Measurements from ENCODE around the gene PTPN11. TPM values are rescaled to one million over a fixed set of nuclear protein-coding genes. Genes with fewer than 3 reads are reported as not detected.

The PTPN11 gene
- total and polyA plus RNA-seq, 2 of the 8 experiments (the other 6 are each of a cell fraction or from before 2014, with no cell fraction given): 28.3 to 133 TPM

DNA sequence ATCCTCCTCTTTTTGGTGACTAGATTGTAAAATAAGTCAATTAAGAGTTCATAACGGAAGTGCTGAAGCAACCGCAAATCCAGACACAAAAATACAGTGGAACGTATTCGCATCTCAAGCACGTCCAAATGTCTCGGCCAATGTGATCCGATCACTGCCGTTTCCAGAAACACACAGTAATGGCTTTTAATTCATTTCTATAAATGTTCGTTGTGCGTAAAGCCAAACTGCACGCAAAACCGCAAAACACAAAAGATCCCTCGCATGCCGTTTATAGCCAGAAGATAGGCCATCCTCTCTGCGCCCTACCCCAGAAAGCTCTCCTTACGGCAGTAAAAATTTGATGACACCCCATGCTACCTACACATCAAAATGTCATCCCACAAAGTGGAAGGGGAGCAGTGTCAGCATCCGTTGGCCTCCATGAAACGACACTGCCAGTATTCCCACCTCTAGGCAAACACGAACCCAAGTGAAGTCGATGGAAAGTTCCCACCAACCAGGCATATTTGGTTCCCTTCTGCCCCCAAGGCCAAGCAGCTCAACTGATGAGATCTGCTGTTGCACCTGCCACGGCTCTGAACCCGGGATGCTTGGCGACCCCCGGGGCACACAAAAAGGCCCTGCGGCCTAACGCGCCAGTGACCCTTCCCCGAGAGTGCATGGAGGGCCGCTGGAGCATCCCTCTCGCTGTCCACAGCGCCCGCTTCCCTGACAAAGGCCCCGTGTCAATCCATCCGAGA is 37.9 kb upstream of the PTPN11 start:
- Histone ChIP-seq H3K4me1 (replicated peaks in 1 of 4; ENCODE audit: control insufficient read depth in 3 of 4, insufficient read depth in 4 of 4, low read length in 3 of 4) (peaks cover 0 to 8% (median 2%) of the 10 kb centered on the region in 4 experiments; a peak in 5 of 7 replicates), H3K79me2 (ENCODE audit: control insufficient read depth in 1 of 2, insufficient read depth in 2 of 2, low read length in 2 of 2) (peaks cover 0 to 46% of the 10 kb centered on the region in 2 experiments; a peak in 3 of 4 replicates), H4K5ac (ENCODE audit: insufficient read length, low read depth, low read length) (no peak overlapping the region), H2BK5ac (ENCODE audit: low read depth, low read length) (no peak overlapping the region), H3K27ac (ENCODE audit: low read depth, low read length) (no peak overlapping the region), H3K79me1 (ENCODE audit: low read depth, low read length) (peaks cover 6% of the 10 kb centered on the region; the same call in 1 of the 2 replicates), H3K14ac (ENCODE audit: insufficient read length) (no peak overlapping the region), H2BK120ac (replicated peaks; ENCODE audit: low read depth, low read length) (no peak overlapping the region), H3K4me2 (ENCODE audit: insufficient read depth in 1 of 2, low read depth in 2 of 2, low read length in 2 of 2) (peak overlapping the region; percentile 84 to 92), H3K9me3 (ENCODE audit: insufficient read depth in 2 of 2, low read depth in 1 of 2, low read length in 1 of 2) (no peaks in the 10 kb centered on the region), H4K20me1 (replicated peaks in 1 of 2; ENCODE audit: control insufficient read depth in 1 of 2, insufficient read depth in 2 of 2, low read length in 2 of 2) (peaks cover 0 to 4% of the 10 kb centered on the region in 2 experiments), H2BK15ac (ENCODE audit: low read length) (no peak overlapping the region), H2BK20ac (ENCODE audit: low read length) (no peak overlapping the region), H3K9ac (replicated peaks in 1 of 4; ENCODE audit: extremely low read depth in 1 of 4, low read depth in 3 of 4, low read length in 3 of 4) (peak overlapping the region in 3 of 4 experiments; percentile 41 to 64 (median 48); a peak in 6 of 7 replicates), H3K56ac (replicated peaks; ENCODE audit: insufficient read length, low read depth, low read length) (no peak overlapping the region), H3K23ac (ENCODE audit: insufficient read length) (no peak overlapping the region), H2AFZ (ENCODE audit: low read length) (peak overlapping the region; percentile 42; the same call in 1 of the 2 replicates), H4K8ac (ENCODE audit: extremely low read depth, insufficient read depth, low read length) (no peak overlapping the region), H3K23me2 (ENCODE audit: low read depth, low read length) (peaks cover 7% of the 10 kb centered on the region; the same call in 1 of the 2 replicates), H2AK5ac (ENCODE audit: low read depth, low read length) (no peak overlapping the region), H3K4ac (replicated peaks; ENCODE audit: insufficient read length, low read depth, low read length) (no peak overlapping the region), H3K18ac (ENCODE audit: extremely low read depth, low read length) (no peak overlapping the region), H2BK12ac (ENCODE audit: low read depth, low read length) (no peak overlapping the region), H3K4me3 (ENCODE audit: extremely low read depth in 1 of 4, insufficient read depth in 2 of 4, low read depth in 3 of 4, low read length in 4 of 4) (peak overlapping the region; percentile 75 to 86 (median 82)), H3K27me3 (replicated peaks in 1 of 4; ENCODE audit: control insufficient read depth in 3 of 4, extremely low read depth in 1 of 4, insufficient read depth in 3 of 4, low read length in 3 of 4) (no peaks in the 10 kb centered on the region), H4K91ac (replicated peaks; ENCODE audit: insufficient read length, low read length) (no peak overlapping the region), H3K36me3 (ENCODE audit: control insufficient read depth in 2 of 4, insufficient read depth in 4 of 4, low read length in 3 of 4) (no peaks in the 10 kb centered on the region)
- POLR2A ChIA-PET (ENCODE audit: partially characterized antibody): interaction anchor here (1.4 to 1.8 kb wide), 3 partner anchors 10 to 30 kb away, joined by 3 to 5 read pairs (median 5); no protein-coding TSS in a partner anchor
- CTCF ChIA-PET (ENCODE audit: partially characterized antibody): interaction anchor here (2.0 kb wide), 1 partner anchor 183 kb away, joined by 7 read pairs; no protein-coding TSS in a partner anchor
- TF ChIP-seq HDAC2 (IDR thresholded peaks at IDR 0.05; ENCODE audit: borderline replicate concordance in 1 of 2, low read depth in 2 of 2, low read length in 2 of 2) (0 out of 4 replicates have a peak, but pooled peaks of 1 of the 2 experiments have one; percentile 12), SIN3A (conservative IDR thresholded peaks at IDR 0.05 in 1 of 2, IDR thresholded peaks at IDR 0.05 in 1 of 2; ENCODE audit: low read depth in 1 of 2, low read length in 2 of 2) (no peak)
- DNase-seq (ENCODE audit: low read depth in 1 of 2, low spot score in 2 of 2) (peak in 1 of 2 experiments; percentile 63), FAIRE-seq (no peak)
- 53% methylated on average over 33 of the region's 34 CpGs; no CpG with 5 or more reads in 1 of the 2 experiments for WGBS, 2 experiments (ENCODE audit: extremely low coverage in 1 of 2, insufficient coverage in 1 of 2, insufficient read length in 1 of 2, insufficient replicate concordance in 2 of 2, low coverage in 1 of 2, low lambda C conversion rate in 2 of 2, missing lambda C conversion rate in 1 of 2)
